ENCODE measurements around the gene FBXW12.
"Not testable (repeated sequence)": the region's sequence is repeated elsewhere in the genome, so short reads cannot be mapped to it uniquely, and the experiment has no call there.

Gene FBXW12

DNA sequence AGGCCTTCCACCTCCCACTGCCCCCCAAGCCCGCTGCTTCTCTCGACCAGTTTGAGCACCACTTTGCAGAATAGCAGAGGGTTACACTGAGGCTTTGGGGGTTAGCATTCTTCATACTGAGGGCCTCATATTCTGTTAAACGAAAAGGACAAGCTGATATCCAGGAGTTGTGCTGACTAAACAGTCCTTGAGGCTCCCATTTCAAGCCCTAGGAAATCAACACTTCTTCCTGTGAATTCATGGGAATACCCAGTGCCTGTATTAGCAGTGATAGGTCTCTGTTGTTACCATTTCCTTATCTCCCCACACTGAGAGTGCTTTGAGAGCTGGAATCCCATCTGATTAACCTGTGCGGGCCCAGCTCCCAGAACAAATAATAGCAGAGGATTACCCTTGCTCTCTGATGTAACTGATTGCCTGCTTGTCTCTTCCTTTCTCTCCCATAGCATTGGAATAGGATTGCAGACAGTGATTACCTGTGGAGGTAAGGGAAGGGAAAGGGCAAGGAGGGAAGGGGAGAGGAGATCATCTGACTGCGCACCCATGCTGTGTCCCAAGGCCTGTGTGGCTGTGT lies 930 bp downstream of the FBXW12 start:
- no peak for DNase-seq

DNA sequence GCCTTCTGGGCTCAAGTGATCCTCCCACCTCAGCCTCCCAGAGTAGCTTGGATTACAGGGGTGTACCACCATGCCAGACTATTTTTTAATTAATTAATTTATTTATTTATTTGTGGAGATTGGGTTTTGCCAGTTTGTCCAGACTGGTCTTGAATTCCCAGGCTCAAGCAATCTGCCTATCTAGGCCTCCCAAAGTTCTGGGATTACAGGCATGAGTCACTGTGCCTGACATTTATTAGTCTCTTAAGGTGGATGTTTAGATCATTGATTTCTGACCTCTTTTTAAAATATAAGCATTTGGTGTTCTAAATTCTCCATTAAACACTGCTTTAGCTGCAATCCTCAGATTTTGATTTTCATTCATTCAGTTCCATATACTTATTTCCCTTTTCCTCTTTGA lies 15.6 kb downstream of the FBXW12 start:
- no peak for DNase-seq

DNA sequence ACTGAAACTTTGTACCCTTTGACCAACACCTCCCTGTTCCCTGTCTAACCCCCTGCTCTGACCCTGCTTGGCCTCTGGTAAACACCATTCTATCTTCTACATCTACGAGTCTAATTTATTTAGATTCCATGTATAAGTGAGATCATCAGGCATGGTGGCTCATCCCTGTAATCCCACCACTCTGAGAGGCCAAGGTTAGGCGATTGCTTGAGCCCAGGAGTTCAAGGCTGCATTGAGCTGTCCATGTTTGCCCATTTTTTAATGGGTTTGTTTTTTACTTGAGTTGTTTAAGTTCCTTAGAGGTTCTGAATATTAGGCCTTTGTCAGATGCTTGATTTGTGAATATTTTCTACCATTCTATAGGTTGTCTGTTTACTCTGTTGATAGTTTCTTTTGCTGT lies 16.9 kb downstream of the FBXW12 start:
- no peak for DNase-seq

DNA sequence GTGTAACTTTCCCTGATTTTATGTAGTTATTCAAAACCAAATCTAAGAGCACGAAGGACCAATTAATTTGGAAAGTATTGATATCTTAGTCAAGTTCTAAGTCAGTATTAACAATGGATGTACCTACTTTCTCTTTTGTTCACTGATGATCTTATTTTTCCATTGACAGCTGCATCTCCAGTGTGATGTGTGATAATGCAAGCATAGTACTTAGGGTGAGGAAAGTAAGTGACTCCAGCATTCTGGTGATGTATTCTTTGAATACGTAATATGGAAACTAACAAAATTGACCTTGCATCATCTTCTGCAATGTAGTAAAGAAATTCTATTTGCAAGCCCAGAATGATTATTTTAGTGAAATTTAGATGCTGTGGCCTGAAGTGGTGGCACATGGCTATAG lies 22.4 kb downstream of the FBXW12 start:
- peak; percentile 45 for DNase-seq

GRCh38 chr3:48395714-48396113 lies 23.7 kb downstream of the FBXW12 start:
- no peak for DNase-seq

- DNase-seq, result no peak
These were observed 26.0 kb downstream of the FBXW12 start for GRCh38 chr3:48397767-48398681.

- DNase-seq, result no peak
These were observed 26.8 kb downstream of the FBXW12 start for GRCh38 chr3:48398701-48399386.

GRCh38 chr3:48399387-48400172 lies 27.6 kb downstream of the FBXW12 start:
- no peak for DNase-seq

- peak; percentile 75 for DNase-seq
These were observed 28.9 kb downstream of the FBXW12 start for GRCh38 chr3:48400824-48401433.

DNA sequence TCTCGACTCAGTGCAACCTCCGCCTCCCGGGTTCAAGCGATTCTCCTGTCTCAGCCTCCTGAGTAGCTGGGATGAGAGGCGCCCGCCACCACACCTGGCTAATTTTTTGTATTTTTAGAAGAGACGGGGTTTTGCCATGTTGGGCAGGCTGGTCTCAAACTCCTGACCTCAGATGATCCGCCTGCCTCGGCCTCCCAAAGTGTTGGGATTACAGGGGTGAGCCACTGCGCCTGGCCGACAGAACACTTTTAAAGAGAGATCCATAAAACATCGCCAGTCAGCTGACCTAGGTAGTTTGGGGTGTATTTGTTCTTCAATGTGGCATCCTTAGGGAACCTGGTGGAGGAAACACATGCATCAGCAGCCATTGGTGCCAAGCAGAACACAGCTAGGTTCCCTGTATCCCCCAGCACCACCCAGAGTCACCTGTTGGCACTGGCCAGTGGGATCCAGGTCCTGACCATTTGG lies 29.4 kb downstream of the FBXW12 start:
- DNase-seq, result not testable (repeated sequence)

DNA sequence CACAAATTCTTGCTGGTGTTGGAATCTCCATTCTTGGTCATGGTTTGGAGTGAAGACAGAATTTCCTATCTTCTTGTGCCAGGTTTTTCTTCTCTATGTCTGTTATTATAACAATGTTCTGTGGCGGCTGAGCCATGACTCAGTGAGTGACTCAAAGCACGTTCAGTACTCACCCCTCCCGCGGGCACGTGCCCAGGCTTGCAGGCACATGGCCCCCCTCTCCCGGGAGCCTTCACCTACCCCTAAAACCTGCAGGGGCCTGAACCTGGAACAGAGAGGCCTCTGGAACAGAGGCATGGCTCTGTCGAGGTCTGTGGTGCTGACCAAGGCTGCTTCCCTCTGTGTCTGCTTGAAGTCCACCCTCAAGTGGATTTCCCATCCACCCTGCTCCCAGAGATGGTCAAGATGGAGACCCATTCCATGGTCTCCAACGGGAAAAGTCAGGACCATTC lies 30.3 kb downstream of the FBXW12 start:
- no peak for DNase-seq

GRCh38 chr3:48402907-48403306 lies 30.9 kb downstream of the FBXW12 start:
- DNase-seq, result no peak

GRCh38 chr3:48403533-48404439 lies 31.8 kb downstream of the FBXW12 start:
- DNase-seq, result no peak

DNA sequence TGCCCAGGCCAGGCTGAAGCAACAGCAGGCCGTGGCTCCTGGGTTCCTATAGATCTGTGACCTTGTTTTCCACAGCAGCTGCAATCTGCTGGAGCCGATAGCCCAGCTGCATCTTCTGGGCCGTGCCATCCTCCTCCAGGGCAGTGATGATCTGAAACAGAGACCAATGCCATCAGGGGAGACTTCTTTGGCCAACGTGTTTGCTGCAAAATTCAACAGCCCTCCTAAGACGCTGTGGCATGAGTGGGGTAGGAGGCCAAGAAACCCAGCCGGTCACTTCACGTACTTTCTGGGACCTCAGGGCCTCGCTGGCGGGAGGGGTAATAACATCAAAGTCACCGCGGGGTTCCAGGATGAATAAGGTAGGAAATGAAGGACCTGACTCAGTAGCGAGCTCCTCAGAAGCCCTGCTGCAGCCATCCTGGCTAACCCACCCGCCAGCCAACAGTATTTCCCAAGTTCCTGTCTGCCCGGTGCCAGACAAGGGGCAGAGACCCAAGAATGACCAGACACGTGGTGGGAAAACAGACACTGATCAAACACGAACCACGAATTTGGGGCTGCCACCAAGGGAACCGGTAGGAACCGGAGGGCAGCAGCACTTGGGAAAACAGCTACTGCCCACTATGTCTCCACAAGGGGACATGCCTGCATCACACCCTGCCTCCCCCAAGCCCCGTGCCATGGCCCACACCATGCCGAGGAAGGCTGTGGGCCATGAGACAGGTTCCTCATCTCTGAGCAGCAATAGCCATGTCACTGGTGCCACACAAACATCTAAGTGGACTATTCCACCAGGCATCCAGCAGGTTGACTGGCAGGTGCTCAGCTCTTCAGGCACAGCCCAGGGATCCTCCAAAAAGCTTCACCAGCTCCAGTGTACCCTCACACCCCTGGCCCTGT lies 32.7 kb downstream of the FBXW12 start:
- DNase-seq, result no peak

GRCh38 chr3:48405343-48405881 lies 33.4 kb downstream of the FBXW12 start:
- DNase-seq, result no peak

DNA sequence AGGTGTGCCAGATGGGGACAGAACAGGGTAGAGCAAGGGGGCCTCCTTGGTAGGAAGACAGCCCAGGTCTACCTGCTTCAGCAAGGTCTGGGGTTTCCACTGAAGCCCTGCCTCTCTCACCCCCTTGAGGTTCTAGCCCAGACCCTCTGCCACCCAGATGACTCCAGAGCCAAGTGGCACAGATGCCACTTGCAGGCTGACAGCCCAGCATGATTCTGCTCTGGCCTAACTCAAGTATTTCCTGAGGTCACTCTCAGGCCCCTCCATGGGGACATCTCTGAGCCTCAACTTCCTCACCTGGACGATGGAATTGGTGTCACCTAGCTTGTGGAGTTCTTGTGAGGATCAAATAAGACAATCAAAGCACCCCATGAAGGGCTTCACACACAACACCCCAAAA lies 34.0 kb downstream of the FBXW12 start:
- no peak for DNase-seq

- no peak for DNase-seq
These were observed 34.7 kb downstream of the FBXW12 start for GRCh38 chr3:48406443-48407431.

- DNase-seq, result no peak
These were observed 35.6 kb downstream of the FBXW12 start for GRCh38 chr3:48407542-48408099.
